CD14-positive monocyte (primary cell): ENCODE data around the gene ZNF445. TPM values are rescaled to one million over a fixed set of nuclear protein-coding genes. Genes with fewer than 3 reads are reported as not detected.

ENCODE experiments used
- DNase-seq, 3 donors: peaks; one replicate each; pipeline ENCODE4 v3.0.0-alpha.2; 2011 to 2022
- H2AFZ ChIP-seq: 2 replicates; pipeline ENCODE4 v1.6.0; 2012; ENCODE audit warnings: mild to moderate bottlenecking, low read depth, low read length, inconsistent platforms; ENCODE audit not compliant: insufficient read depth, poor library complexity, severe bottlenecking
- H3K27ac ChIP-seq, 2 donors: 1 replicate in 1 of 2; 2 replicates in 1 of 2; pipeline ENCODE4 v1.5.1; 2012 to 2013; ENCODE audit warnings: low read length in 2 of 2, control low read depth in 1 of 2, inconsistent platforms in 1 of 2, low read depth in 1 of 2, mild to moderate bottlenecking in 1 of 2
- H3K27me3 ChIP-seq, 2 donors: one replicate each; pipeline versions ENCODE4 v1.6.0 to v1.6.1; 2011 to 2013; ENCODE audit warnings: low read length in 2 of 2; ENCODE audit not compliant: control insufficient read depth in 2 of 2, insufficient read depth in 2 of 2
- H3K36me3 ChIP-seq, 2 donors: replicated peaks in 1 of 2; 1 replicate in 1 of 2; 2 replicates in 1 of 2; pipeline versions ENCODE4 v1.5.1 to v1.6.1; 2012 to 2013; ENCODE audit warnings: low read length in 2 of 2, control low read depth in 1 of 2, inconsistent platforms in 1 of 2, mild to moderate bottlenecking in 1 of 2; ENCODE audit not compliant: insufficient read depth in 2 of 2, control insufficient read depth in 1 of 2
- H3K4me1 ChIP-seq, 2 donors: 1 replicate in 1 of 2; 2 replicates in 1 of 2; pipeline versions ENCODE4 v1.5.1 to v1.6.1; 2012 to 2013; ENCODE audit warnings: low read length in 2 of 2, control low read depth in 1 of 2, inconsistent platforms in 1 of 2, mild to moderate bottlenecking in 1 of 2, moderate library complexity in 1 of 2; ENCODE audit not compliant: insufficient read depth in 2 of 2, control insufficient read depth in 1 of 2
- H3K4me2 ChIP-seq: replicated peaks from 2 replicates; pipeline ENCODE3; 2012; ENCODE audit warnings: low read length, moderate library complexity, mild to moderate bottlenecking; ENCODE audit not compliant: poor library complexity, severe bottlenecking; ENCODE audit errors: extremely low read depth
- H3K4me3 ChIP-seq, 3 experiments: fragments of 200-600 bp in 1 of 3; sonication (generic) in 1 of 3; replicated peaks in 1 of 3; 1 replicate in 2 of 3; 2 replicates in 1 of 3; pipeline ENCODE4 v1.5.1; 2011 to 2013; ENCODE audit warnings: low read length in 3 of 3, mild to moderate bottlenecking in 3 of 3, control low read depth in 2 of 3, low read depth in 2 of 3, inconsistent platforms in 1 of 3, moderate library complexity in 1 of 3
- H3K79me2 ChIP-seq: 2 replicates; pipeline ENCODE4 v1.6.0; 2012; ENCODE audit warnings: mild to moderate bottlenecking, control low read depth, inconsistent platforms, low read length, moderate library complexity; ENCODE audit not compliant: insufficient read depth
- H3K9ac ChIP-seq: 2 replicates; pipeline ENCODE4 v1.6.0; 2017; ENCODE audit warnings: low read length, mild to moderate bottlenecking; ENCODE audit not compliant: insufficient read depth, poor library complexity, severe bottlenecking
- H3K9me3 ChIP-seq, 2 donors: replicated peaks in 1 of 2; 1 replicate in 1 of 2; 2 replicates in 1 of 2; pipeline versions ENCODE4 v1.5.1 to v1.6.1; 2012 to 2013; ENCODE audit warnings: low read length in 2 of 2, control low read depth in 1 of 2; ENCODE audit not compliant: control insufficient read depth in 1 of 2, insufficient read depth in 1 of 2
- H4K20me1 ChIP-seq: 2 replicates; pipeline ENCODE4 v1.6.0; 2012; ENCODE audit warnings: mild to moderate bottlenecking, low read length, control low read depth, moderate library complexity; ENCODE audit not compliant: insufficient read depth
- H3K27ac Mint-ChIP-seq, 7 donors: one replicate each; pipeline ENCODE4 v1.8.0; 2020; ENCODE audit warnings: mild to moderate bottlenecking in 7 of 7, mixed read lengths in 7 of 7, moderate library complexity in 6 of 7, inconsistent platforms in 2 of 7
- H3K27me3 Mint-ChIP-seq, 3 donors: one replicate each; pipeline ENCODE4 v1.8.0; 2021 to 2022; ENCODE audit warnings: low read depth in 3 of 3, mild to moderate bottlenecking in 3 of 3, mixed read lengths in 3 of 3, moderate library complexity in 3 of 3, inconsistent platforms in 1 of 3
- H3K36me3 Mint-ChIP-seq, 2 donors: one replicate each; pipeline ENCODE4 v1.8.0; 2020; ENCODE audit warnings: mixed read lengths in 2 of 2, inconsistent platforms in 1 of 2, mild to moderate bottlenecking in 1 of 2
- H3K4me1 Mint-ChIP-seq: one replicate; pipeline ENCODE4 v1.8.0; 2020; ENCODE audit warnings: mild to moderate bottlenecking, mixed read lengths
- H3K4me3 Mint-ChIP-seq, 2 donors: one replicate each; pipeline ENCODE4 v1.8.0; 2020; ENCODE audit warnings: mild to moderate bottlenecking in 2 of 2, mixed read lengths in 2 of 2, moderate library complexity in 1 of 2
- H3K9me3 Mint-ChIP-seq, 7 donors: one replicate each; pipeline ENCODE4 v1.8.0; 2020 to 2022; ENCODE audit warnings: mixed read lengths in 7 of 7, mild to moderate bottlenecking in 6 of 7, moderate library complexity in 6 of 7, inconsistent platforms in 2 of 7
- WGBS: methylation state at CpG from one replicate; pipeline ENCODE4 v1.1.5; 2013; ENCODE audit warnings: missing lambda C conversion rate; ENCODE audit not compliant: insufficient coverage; 5-methylcytosine and 5-hydroxymethylcytosine counted together
- intact Hi-C, 2 donors: fragments of 100-400 bp; cut with micrococcal nuclease; formaldehyde crosslinking; loops; one replicate each; pipeline versions ENCODE4 v1.15.0 to v1.15.1; 2023
- polyA plus RNA-seq, 3 donors: library from polyadenylated mRNA; depleted of rRNA in 1 of 3; unstranded in 2 of 3; stranded (reverse) in 1 of 3; fragments of 300-500 nt in 2 of 3; fragments of >200 nt in 1 of 3; fragmentation: Illumina TruSeq in 2 of 3; gene quantifications; 1 replicate in 2 of 3; 2 replicates in 1 of 3; pipeline ENCODE4 v1.2.3, GENCODE V29; 2012 to 2021
- TF ChIP-seq, protein P1 (sequence below): fragments of 200-600 bp; IDR thresholded peaks from one replicate; pipeline ENCODE4 v1.8.0; 2022; ENCODE audit warnings: antibody characterized with exemption, mild to moderate bottlenecking

ZNF445 gene
- polyA plus RNA-seq, 3 donors: 0.41 to 2.5 (median 1.1) TPM

DNA sequence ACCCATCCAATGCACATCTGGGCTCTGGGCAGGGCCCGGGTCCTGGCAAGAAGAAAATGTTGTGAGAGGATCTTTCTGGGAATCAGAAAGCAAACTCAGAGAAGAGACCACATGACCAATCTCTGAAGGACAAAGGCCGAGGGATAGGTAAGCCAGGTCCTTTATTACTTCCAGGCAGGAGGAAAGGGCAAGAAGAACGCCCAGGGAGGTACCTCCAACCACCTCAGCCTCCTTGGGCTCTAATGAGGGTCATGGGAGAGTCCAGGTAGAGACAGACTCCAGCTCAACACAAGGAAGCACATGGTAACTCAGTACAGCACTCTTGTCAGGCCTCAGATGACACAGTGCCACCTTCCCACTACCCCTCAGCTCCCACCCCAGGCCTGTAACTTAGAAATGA lies 26.0 kb downstream of the ZNF445 start:
- H3K9me3 Mint-ChIP-seq: peaks cover 5 to 29% (median 16%) of the 10 kb centered on the region in 7 donors

DNA sequence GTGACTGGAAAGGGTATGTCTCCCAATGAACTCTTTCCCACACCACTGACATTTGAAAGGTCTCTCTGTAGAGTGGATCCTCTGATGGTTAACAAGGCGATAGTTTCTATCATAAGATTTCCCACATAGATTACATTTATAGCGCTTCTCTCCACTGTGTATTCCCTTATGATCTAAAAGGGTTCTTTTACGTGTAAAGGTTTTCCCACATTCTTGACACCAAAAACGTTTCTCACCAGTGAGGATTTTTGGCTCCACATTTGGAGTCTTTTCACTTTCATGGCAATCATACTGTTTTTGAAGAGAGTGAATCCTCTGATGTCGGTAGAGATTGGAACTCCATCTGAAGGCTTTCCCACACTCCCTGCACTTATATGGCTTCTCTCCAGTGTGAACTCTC lies 30.5 kb downstream of the ZNF445 start:
- Histone ChIP-seq H3K36me3 (peaks cover 60 to 82% of the 10 kb centered on the region in 2 donors), H3K4me2 (no peak overlapping the region), H3K4me3 (no peak overlapping the region), H3K4me1 (peaks cover under 1 to 2% of the 10 kb centered on the region in 2 donors), H3K27ac (no peak overlapping the region), H3K9ac (no peak overlapping the region), H3K79me2 (peaks cover 12% of the 10 kb centered on the region), H3K9me3 (peaks cover 11% of the 10 kb centered on the region in 2 donors), H2AFZ (no peak overlapping the region), H3K27me3 (no peaks in the 10 kb centered on the region), H4K20me1 (no peaks in the 10 kb centered on the region)
- peaks cover 75 to 88% of the 10 kb centered on the region in 2 donors for H3K36me3 Mint-ChIP-seq
- no CpG with 5 or more reads among the region's 5 CpGs for WGBS
- H3K4me3 Mint-ChIP-seq: no peak overlapping the region
- TF ChIP-seq, protein P1, sequence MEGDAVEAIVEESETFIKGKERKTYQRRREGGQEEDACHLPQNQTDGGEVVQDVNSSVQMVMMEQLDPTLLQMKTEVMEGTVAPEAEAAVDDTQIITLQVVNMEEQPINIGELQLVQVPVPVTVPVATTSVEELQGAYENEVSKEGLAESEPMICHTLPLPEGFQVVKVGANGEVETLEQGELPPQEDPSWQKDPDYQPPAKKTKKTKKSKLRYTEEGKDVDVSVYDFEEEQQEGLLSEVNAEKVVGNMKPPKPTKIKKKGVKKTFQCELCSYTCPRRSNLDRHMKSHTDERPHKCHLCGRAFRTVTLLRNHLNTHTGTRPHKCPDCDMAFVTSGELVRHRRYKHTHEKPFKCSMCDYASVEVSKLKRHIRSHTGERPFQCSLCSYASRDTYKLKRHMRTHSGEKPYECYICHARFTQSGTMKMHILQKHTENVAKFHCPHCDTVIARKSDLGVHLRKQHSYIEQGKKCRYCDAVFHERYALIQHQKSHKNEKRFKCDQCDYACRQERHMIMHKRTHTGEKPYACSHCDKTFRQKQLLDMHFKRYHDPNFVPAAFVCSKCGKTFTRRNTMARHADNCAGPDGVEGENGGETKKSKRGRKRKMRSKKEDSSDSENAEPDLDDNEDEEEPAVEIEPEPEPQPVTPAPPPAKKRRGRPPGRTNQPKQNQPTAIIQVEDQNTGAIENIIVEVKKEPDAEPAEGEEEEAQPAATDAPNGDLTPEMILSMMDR: no peak
- no peak for DNase-seq
- intact Hi-C loops: no loop called here
- H3K4me1 Mint-ChIP-seq: peaks cover under 1% of the 10 kb centered on the region
- H3K27me3 Mint-ChIP-seq: no peaks in the 10 kb centered on the region
- H3K9me3 Mint-ChIP-seq: peaks cover 7 to 25% (median 16%) of the 10 kb centered on the region in 7 donors
- H3K27ac Mint-ChIP-seq: peak overlapping the region in 2 of 7 donors; percentile 44 to 61

More for the DNA sequence above, 26.0 kb downstream of the ZNF445 start:
- Histone ChIP-seq H3K27ac (peak overlapping the region in 1 of 2 donors; percentile 42), H3K27me3 (no peaks in the 10 kb centered on the region), H3K4me2 (no peak overlapping the region), H3K36me3 (peaks cover 84 to 99% of the 10 kb centered on the region in 2 donors), H3K4me3 (no peak overlapping the region), H4K20me1 (no peaks in the 10 kb centered on the region), H3K9ac (no peak overlapping the region), H2AFZ (no peak overlapping the region), H3K4me1 (no peaks in the 10 kb centered on the region), H3K79me2 (peaks cover 11% of the 10 kb centered on the region), H3K9me3 (peaks cover 11% of the 10 kb centered on the region in 2 donors)
- TF ChIP-seq, protein P1: no peak
- Mint-ChIP-seq H3K4me3 (no peak overlapping the region), H3K27me3 (peaks cover 0 to 1% (median 0%) of the 10 kb centered on the region in 3 donors), H3K4me1 (no peaks in the 10 kb centered on the region), H3K36me3 (peaks cover 77 to 86% of the 10 kb centered on the region in 2 donors), H3K27ac (peak overlapping the region in 4 of 7 donors; percentile 14 to 72 (median 68))
- no peak for DNase-seq
- intact Hi-C loops: no loop called here
- 100% methylated on average over 1 of the region's 3 CpGs for WGBS
